NCI-H1092 (cell line): Measurements from ENCODE around the gene DESI1.

Experiments
- DNase-seq: peaks from one replicate; lab custom pipeline; 2025; lab: John Stamatoyannopoulos, UW

Gene DESI1

GRCh38 chr22:41557401-41558240, 63.2 kb downstream of the DESI1 start:
- peak; percentile 69 for DNase-seq

GRCh38 chr22:41556561-41556960, 64.3 kb downstream of the DESI1 start:
- no peak for DNase-seq

GRCh38 chr22:41555325-41555982, 65.4 kb downstream of the DESI1 start:
- peak; percentile 40 for DNase-seq

- no peak for DNase-seq
Observed at GRCh38 chr22:41551877-41552582, 68.8 kb downstream of the DESI1 start.

GRCh38 chr22:41550952-41551491, 69.8 kb downstream of the DESI1 start:
- DNase-seq: no peak

GRCh38 chr22:41548830-41549211, 72.0 kb downstream of the DESI1 start:
- no peak for DNase-seq
